ENCODE measurements around the gene NAALADL2.

DNA sequence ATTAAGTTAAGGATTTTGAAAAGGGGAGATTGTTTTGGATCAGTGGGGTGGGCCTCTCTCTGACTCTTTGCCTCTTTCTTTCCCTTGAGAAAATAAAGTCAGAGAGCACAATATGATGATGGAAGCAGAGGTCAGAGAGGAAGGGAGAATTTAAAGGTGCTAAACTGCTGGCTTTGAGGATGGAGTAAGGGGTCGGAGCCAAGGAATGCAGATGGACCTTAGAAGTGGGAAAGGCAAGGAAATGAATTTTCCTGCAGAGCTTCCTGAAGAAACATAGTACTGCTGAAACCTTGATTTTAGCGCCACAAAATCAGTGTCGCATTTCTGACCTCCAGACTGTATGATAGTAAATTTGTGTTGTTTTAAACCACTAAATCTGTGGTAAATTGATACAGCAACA is 317.4 kb downstream of the NAALADL2 start:
- TF ChIP-seq MAX (IDR thresholded peaks at IDR 0.05) = no peak
- no peak for TF ChIP-seq CTCF (IDR thresholded peaks at IDR 0.05; ENCODE audit: low read depth, low read length, missing input control)

Measured in liver (tissue), 2 donors.